ENCODE measurements around the gene ZDHHC9.

The ZDHHC9 gene

GRCh38 chrX:129824620-129825019, 19.1 kb downstream of the ZDHHC9 start:
- TF ChIP-seq, protein P1, sequence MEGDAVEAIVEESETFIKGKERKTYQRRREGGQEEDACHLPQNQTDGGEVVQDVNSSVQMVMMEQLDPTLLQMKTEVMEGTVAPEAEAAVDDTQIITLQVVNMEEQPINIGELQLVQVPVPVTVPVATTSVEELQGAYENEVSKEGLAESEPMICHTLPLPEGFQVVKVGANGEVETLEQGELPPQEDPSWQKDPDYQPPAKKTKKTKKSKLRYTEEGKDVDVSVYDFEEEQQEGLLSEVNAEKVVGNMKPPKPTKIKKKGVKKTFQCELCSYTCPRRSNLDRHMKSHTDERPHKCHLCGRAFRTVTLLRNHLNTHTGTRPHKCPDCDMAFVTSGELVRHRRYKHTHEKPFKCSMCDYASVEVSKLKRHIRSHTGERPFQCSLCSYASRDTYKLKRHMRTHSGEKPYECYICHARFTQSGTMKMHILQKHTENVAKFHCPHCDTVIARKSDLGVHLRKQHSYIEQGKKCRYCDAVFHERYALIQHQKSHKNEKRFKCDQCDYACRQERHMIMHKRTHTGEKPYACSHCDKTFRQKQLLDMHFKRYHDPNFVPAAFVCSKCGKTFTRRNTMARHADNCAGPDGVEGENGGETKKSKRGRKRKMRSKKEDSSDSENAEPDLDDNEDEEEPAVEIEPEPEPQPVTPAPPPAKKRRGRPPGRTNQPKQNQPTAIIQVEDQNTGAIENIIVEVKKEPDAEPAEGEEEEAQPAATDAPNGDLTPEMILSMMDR (IDR thresholded peaks at IDR 0.05), result no peak
- no peaks in the 10 kb centered on the region for H3K27me3 ChIP-seq (ENCODE audit: control insufficient read depth, insufficient read depth, low read length)
- no peaks in the 10 kb centered on the region for H3K79me2 ChIP-seq
- peaks cover 2% of the 10 kb centered on the region for H3K4me1 ChIP-seq
- no peak overlapping the region for H3K27ac ChIP-seq
- H3K36me3 ChIP-seq (ENCODE audit: control insufficient read depth, insufficient read depth, low read length), result no peaks in the 10 kb centered on the region
- H3K4me3 ChIP-seq (ENCODE audit: low read depth, low read length), result no peak overlapping the region
- H3K4me2 ChIP-seq (ENCODE audit: low read length), result no peak overlapping the region
- no peak overlapping the region for H3K9ac ChIP-seq
- H2AFZ ChIP-seq, result no peak overlapping the region
- H3K9me3 ChIP-seq (ENCODE audit: control insufficient read depth, low read length), result no peaks in the 10 kb centered on the region

GRCh38 chrX:129823522-129823921, 20.2 kb downstream of the ZDHHC9 start:
- TF ChIP-seq, protein P1 (IDR thresholded peaks at IDR 0.05), result no peak
- Histone ChIP-seq H3K4me2 (ENCODE audit: low read length) (no peak overlapping the region), H3K4me3 (ENCODE audit: low read depth, low read length) (no peak overlapping the region), H3K36me3 (ENCODE audit: control insufficient read depth, insufficient read depth, low read length) (no peaks in the 10 kb centered on the region), H3K9me3 (ENCODE audit: control insufficient read depth, low read length) (no peaks in the 10 kb centered on the region), H3K9ac (no peak overlapping the region), H2AFZ (no peak overlapping the region), H3K4me1 (peaks cover 2% of the 10 kb centered on the region), H3K27me3 (ENCODE audit: control insufficient read depth, insufficient read depth, low read length) (no peaks in the 10 kb centered on the region), H3K79me2 (no peaks in the 10 kb centered on the region), H3K27ac (no peak overlapping the region)

GRCh38 chrX:129823115-129823514, 20.6 kb downstream of the ZDHHC9 start:
- TF ChIP-seq, protein P1 (IDR thresholded peaks at IDR 0.05), result peak; percentile 45
- H3K9ac ChIP-seq, result no peak overlapping the region
- no peak overlapping the region for H2AFZ ChIP-seq
- H3K27me3 ChIP-seq (ENCODE audit: control insufficient read depth, insufficient read depth, low read length), result no peaks in the 10 kb centered on the region
- H3K9me3 ChIP-seq (ENCODE audit: control insufficient read depth, low read length), result no peaks in the 10 kb centered on the region
- H3K4me1 ChIP-seq, result peaks cover 2% of the 10 kb centered on the region
- no peak overlapping the region for H3K4me3 ChIP-seq (ENCODE audit: low read depth, low read length)
- no peaks in the 10 kb centered on the region for H3K79me2 ChIP-seq
- H3K27ac ChIP-seq, result no peak overlapping the region
- no peaks in the 10 kb centered on the region for H3K36me3 ChIP-seq (ENCODE audit: control insufficient read depth, insufficient read depth, low read length)
- no peak overlapping the region for H3K4me2 ChIP-seq (ENCODE audit: low read length)

- Histone ChIP-seq H3K79me2 (no peaks in the 10 kb centered on the region), H3K4me1 (no peaks in the 10 kb centered on the region), H3K4me2 (ENCODE audit: low read length) (no peak overlapping the region), H3K36me3 (ENCODE audit: control insufficient read depth, insufficient read depth, low read length) (no peaks in the 10 kb centered on the region), H3K27me3 (ENCODE audit: control insufficient read depth, insufficient read depth, low read length) (no peaks in the 10 kb centered on the region), H3K9me3 (ENCODE audit: control insufficient read depth, low read length) (no peaks in the 10 kb centered on the region), H2AFZ (no peak overlapping the region), H3K9ac (no peak overlapping the region), H3K4me3 (ENCODE audit: low read depth, low read length) (no peak overlapping the region), H3K27ac (no peak overlapping the region)
- TF ChIP-seq, protein P1 (IDR thresholded peaks at IDR 0.05), result no peak
Measured at GRCh38 chrX:129818123-129818522, 25.6 kb downstream of the ZDHHC9 start.

DNA sequence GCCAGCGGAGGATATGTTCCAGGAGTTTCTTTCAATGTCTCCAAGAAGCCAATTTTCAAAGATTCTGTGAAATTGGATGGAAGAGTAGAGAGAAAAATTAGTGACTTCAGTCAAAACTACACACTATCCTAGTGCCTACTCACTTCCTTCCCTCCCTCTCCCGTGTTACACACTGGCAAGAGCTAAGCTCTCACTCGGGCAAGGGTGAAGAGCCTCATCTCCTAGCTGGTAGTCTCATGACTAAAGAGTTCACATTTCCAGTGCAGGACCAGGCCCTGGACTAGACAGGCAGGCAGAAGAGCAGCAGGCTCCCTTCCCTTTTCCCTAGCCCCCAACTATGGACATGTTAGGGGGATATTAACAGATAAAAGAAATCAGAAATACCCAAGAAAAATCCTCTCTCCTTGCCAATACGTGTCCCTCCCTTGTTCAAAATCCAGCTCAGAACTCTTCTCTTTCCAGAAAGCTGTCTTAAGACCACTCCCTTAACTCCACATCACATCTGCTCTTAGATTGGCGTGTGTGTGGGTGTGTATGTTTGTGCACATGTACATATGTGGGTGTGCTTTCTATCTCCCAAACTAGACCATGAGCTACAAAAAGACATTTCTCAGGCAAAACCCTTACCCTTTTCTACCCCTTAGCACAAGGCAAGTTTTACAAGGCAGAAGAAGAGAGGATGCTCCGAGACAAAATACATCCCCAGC, 29.9 kb downstream of the ZDHHC9 start:
- TF ChIP-seq, protein P1 (IDR thresholded peaks at IDR 0.05), result no peak
- H3K79me2 ChIP-seq, result no peaks in the 10 kb centered on the region
- no peak overlapping the region for H3K4me3 ChIP-seq (ENCODE audit: low read depth, low read length)

More for the DNA sequence above, 29.9 kb downstream of the ZDHHC9 start:
- H3K36me3 ChIP-seq (ENCODE audit: control insufficient read depth, insufficient read depth, low read length), result no peaks in the 10 kb centered on the region
- H3K27ac ChIP-seq, result no peak overlapping the region
- H2AFZ ChIP-seq, result no peak overlapping the region
- H3K4me1 ChIP-seq, result no peaks in the 10 kb centered on the region
- no peak overlapping the region for H3K9ac ChIP-seq
- H3K27me3 ChIP-seq (ENCODE audit: control insufficient read depth, insufficient read depth, low read length), result no peaks in the 10 kb centered on the region
- no peak overlapping the region for H3K4me2 ChIP-seq (ENCODE audit: low read length)
- H3K9me3 ChIP-seq (ENCODE audit: control insufficient read depth, low read length), result no peaks in the 10 kb centered on the region

Measured in parathyroid adenoma (tissue), 2 donors.